ENCODE data around the gene FEV. TPM values are rescaled to one million over a fixed set of nuclear protein-coding genes. Genes with fewer than 3 reads are reported as not detected.

Gene FEV
- total RNA-seq, 1 donor from 2014 or later: not detected

GRCh38 chr2:218961651-218962570 lies 23.1 kb downstream of the FEV start:
- Histone ChIP-seq H3K9me3 (no peaks in the 10 kb centered on the region), H3K27me3 (peaks cover 94% of the 10 kb centered on the region)

GRCh38 chr2:218961229-218961628 lies 23.8 kb downstream of the FEV start:
- H3K36me3 ChIP-seq: no peaks in the 10 kb centered on the region
- peaks cover 87% of the 10 kb centered on the region for H3K27me3 ChIP-seq
- peaks cover 3% of the 10 kb centered on the region for H3K4me1 ChIP-seq
- no peak for TF ChIP-seq CTCF (IDR thresholded peaks at IDR 0.05)
- ATAC-seq (no peak), DNase-seq (no peak)
- no peak overlapping the region for H3K27ac ChIP-seq
- no peak overlapping the region for H3K4me3 ChIP-seq
- no peaks in the 10 kb centered on the region for H3K9me3 ChIP-seq
- intact Hi-C loops (cut with DNase I): no loop called here

More at GRCh38 chr2:218961651-218962570, 23.1 kb downstream of the FEV start:
- no peaks in the 10 kb centered on the region for H3K36me3 ChIP-seq
- peaks cover 3% of the 10 kb centered on the region for H3K4me1 ChIP-seq
- ATAC-seq: no peak
- H3K27ac ChIP-seq: no peak overlapping the region
- intact Hi-C loops (cut with DNase I): no loop called here
- no peak for TF ChIP-seq CTCF (IDR thresholded peaks at IDR 0.05)
- no peak for DNase-seq
- H3K4me3 ChIP-seq: no peak overlapping the region

DNA sequence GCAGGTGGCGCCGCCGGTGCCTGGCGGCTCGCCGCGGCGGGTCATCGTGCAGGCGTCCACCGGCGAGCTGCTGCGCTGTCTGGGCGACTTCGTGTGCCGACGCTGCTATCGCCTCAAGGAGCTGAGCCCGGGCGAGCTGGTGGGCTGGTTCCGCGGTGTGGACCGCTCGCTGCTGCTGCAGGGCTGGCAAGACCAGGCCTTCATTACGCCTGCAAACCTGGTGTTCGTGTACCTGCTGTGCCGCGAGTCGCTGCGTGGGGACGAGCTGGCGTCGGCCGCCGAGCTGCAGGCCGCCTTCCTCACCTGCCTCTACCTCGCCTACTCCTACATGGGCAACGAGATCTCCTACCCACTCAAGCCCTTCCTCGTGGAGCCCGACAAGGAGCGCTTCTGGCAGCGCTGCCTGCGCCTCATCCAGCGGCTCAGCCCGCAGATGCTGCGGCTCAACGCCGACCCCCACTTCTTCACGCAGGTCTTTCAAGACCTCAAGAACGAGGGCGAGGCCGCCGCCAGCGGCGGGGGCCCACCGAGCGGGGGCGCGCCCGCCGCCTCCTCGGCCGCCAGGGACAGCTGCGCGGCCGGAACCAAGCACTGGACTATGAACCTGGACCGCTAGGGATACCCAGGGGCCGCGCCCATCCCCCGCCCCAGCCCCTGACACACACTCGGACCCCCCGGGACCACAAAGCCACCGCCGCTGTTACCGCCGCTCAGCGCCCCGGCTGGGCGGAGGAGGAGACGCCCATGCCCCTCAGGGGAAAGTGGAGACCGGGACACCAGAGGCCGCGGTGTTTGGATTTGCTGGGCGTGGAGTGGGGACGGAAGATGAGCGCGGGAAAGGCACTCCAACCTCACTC lies 24.4 kb downstream of the FEV start:
- Histone ChIP-seq H3K9me3 (no peaks in the 10 kb centered on the region), H3K36me3 (no peaks in the 10 kb centered on the region), H3K27ac (no peak overlapping the region), H3K4me1 (peaks cover 3% of the 10 kb centered on the region), H3K27me3 (peaks cover 86% of the 10 kb centered on the region), H3K4me3 (no peak overlapping the region)
- intact Hi-C loops (cut with DNase I): no loop called here
- TF ChIP-seq CTCF (IDR thresholded peaks at IDR 0.05): no peak
- ATAC-seq (no peak), DNase-seq (no peak)

GRCh38 chr2:218959761-218960308 lies 25.1 kb downstream of the FEV start:
- peaks cover 3% of the 10 kb centered on the region for H3K4me1 ChIP-seq
- H3K4me3 ChIP-seq: peak overlapping the region; percentile 23
- peaks cover 79% of the 10 kb centered on the region for H3K27me3 ChIP-seq
- intact Hi-C loops (cut with DNase I): no loop called here
- TF ChIP-seq CTCF (IDR thresholded peaks at IDR 0.05): no peak
- ATAC-seq: no peak
- no peak for DNase-seq
- H3K9me3 ChIP-seq: no peaks in the 10 kb centered on the region
- no peak overlapping the region for H3K27ac ChIP-seq
- no peaks in the 10 kb centered on the region for H3K36me3 ChIP-seq

- TF ChIP-seq CTCF (IDR thresholded peaks at IDR 0.05): no peak
- intact Hi-C loops (cut with DNase I): no loop called here
- Histone ChIP-seq H3K36me3 (no peaks in the 10 kb centered on the region), H3K27me3 (peaks cover 73% of the 10 kb centered on the region), H3K4me1 (peaks cover 3% of the 10 kb centered on the region), H3K27ac (no peak within 1 kb of the TSS), H3K9me3 (no peaks in the 10 kb centered on the region), H3K4me3 (peak within 1 kb of the TSS; percentile 23)
- peak; percentile 67 for ATAC-seq
- peak; percentile 79 for DNase-seq
These were observed 25.7 kb downstream of the FEV start, which contains the start of gene CDK5R2 for GRCh38 chr2:218959141-218959731. Gene CDK5R2, plus strand, starts transcription at chr2:218959666. Its CDS starts 155 bp downstream, at chr2:218959821.

Data from upper lobe of right lung (tissue), 1 donor.